Colon (tissue), 2 donors: ENCODE data around the gene ZNF417.
A peak's percentile ranks its signal among the peaks of the same experiment; 100 is the strongest.
"Not testable (repeated sequence)": the region's sequence is repeated elsewhere in the genome, so short reads cannot be mapped to it uniquely, and the experiment has no call there.

Experiments
- FAIRE-seq: peaks from 2 replicates; lab custom pipeline; 2012; peaks lifted over from hg19 to GRCh38; lab: Jason Lieb, UNC
- donor health status: control.
- donor health status: control.

The ZNF417 gene

DNA sequence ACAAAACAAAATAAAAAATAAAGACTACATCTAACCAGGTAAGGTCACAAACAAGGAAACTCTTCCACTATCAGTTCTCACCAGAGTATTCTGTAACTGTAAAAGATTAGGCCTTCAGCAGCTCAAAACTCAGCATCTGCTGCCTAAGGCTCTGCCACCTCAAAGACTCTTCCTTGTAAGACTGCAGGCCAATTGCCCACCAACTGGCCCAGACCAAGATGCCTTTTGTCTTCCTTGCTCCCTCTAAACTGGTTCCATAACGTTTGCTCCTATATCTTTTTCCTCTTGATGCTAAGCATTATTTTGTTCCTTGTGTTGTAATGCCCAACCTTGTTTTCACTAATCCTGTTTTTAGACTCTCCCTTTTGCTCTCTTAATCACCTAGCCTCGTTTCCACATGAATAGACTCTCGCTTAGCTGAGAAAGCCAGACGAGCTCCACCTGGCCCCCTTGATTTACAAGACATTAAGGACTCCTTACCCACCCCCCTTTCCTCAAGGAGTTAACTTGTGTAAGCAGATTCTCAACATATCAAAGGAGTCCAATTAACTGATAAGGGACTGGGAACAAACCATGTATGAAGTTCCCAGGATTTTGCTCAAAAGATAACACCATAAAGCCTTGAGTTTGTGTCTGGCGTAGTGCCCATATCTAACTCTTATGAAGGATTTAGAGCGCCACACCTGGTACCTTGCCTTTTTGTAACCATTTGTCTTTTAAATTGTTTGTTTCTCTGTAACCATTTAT, 29.0 kb downstream of the ZNF417 start:
- peak; percentile 74 for FAIRE-seq

DNA sequence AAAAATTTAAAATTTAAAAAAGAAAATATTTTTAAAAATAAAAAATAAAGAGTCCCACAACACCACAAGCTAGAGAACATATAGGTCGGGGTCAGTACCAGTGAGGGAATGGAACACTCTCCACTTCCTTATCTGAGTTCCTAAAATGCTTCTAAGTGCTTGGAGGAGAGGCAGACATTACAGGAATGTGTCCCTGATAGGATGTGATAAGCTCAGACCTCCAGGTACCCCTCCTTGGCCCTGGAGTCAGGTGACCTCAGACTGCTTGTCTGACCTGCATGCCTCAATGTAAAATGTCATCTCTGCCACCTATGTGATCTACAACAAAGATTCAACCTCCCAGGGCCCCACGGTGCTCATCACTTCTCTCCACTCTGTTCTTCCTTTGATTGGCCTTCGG, 30.3 kb downstream of the ZNF417 start:
- FAIRE-seq, result no peak

DNA sequence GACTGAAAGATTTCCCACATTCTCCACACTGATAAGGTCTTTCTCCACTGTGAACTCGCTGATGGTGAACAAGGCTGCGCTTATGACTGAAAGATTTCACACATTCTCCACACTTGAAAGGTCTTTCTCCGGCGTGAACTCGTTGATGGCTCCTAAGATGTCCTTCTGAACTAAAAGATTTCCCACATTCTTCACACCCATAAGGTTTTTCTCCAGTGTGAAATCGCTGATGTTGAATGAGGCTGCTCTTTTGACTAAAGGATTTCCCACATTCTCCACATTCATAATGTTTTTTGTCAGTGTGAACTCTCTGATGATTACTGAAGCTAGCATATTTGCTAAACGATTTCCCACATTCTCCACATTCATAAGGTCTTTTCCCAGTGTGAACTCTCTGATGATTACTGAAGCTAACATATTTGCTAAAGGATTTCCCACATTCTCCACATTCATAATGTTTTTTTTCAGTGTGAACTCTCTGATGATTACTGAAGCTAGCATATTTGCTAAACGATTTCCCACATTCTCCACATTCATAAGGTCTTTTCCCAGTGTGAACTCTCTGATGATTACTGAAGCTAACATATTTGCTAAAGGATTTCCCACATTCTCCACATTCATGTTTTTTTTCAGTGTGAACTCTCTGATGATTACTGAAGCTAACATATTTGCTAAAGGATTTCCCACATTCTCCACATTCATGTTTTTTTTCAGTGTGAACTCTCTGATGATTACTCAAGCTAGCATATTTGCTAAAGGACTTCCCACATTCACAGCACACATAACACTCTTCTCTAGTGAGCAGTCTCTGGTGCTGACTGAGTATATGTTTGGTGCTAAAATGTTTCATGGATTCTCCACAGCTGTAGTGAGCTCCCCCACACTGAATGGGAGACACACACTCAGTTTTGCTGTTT, 42.3 kb downstream of the ZNF417 start:
- FAIRE-seq, result not testable (repeated sequence)

DNA sequence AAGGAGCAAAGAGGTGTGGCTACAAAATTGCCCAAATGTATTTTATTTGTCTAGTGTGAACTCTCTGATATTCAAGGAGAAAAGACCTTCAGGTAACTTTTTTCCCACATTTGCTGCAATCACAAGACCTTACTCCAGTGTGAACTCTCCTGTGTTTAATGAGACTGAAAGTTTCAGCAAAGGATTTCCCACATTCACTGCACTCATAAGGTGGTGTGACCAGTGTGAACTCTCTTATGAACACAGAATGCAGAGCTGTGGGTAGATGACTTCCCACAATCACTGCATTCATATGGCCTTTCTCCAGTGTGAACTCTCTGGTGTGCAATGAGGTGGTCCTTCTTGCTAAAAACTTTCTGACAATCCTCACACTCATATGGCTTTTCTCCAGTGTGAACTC, 43.9 kb downstream of the ZNF417 start:
- FAIRE-seq, result no peak

DNA sequence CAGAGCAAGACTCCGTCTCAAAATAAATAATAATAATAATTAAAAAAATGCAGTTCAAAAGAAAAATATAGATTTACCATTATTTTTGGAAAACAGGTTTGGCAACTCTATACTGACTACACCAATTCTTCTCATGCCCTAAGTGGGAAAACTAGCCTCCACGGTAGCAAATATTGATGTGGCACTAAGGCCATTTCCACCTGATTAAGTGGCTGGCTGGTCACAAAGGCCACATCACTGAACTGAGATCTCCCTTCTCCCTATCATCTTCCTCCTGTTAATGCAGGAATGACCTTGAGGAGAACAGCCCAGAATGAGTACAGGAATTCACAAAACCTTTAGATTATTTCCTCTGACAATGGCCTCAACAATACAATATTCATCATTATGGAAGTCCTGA, 46.2 kb downstream of the ZNF417 start:
- FAIRE-seq, result no peak

DNA sequence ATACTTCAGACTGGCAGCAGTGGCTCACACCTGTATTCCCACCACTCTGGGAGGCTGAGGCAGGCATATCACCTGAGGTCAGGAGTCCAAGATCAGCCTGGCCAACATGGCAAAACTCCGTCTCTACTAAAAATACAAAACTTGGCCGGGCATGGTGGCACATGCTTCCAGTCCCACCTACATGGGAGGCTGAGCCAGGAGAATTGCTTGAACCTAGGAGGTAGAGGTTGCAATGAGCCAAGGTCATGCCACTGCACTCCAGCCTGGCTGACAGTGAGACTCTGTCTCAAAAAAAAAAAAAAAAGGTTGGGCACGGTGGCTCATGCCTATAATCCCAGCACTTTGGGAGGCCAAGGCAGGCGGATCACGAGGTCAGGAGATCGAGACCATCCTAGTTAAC, 46.7 kb downstream of the ZNF417 start:
- FAIRE-seq, result not testable (repeated sequence)

DNA sequence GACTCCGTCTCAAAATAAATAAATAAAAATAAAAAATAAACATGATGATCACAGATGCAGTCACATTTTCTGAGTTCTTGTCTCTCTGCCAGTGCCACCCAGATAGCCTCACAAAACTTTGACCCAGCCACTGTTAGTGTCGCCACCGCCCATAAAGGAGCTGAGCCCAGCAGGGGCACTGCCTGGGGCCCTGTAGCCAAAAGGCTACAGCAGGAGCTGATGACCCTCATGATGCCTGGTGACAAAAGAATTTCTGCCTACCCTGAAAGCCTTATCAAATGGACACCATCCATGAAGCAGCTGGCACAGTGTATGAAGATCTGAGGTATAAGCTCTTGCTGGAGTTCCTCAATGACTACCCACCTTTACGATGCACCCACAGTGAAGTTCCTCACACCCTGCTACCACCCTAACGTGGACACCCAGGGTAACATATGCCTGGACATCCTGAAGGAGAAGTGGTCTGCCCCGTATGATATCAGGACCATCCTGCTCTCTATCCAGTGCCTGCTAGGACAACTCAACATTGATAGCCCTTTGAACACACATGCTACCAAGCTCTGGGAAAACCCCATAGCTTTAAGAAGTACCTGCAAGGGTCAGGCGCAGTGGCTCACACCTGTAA, 48.4 kb downstream of the ZNF417 start:
- FAIRE-seq, result no peak
